Epithelial cell of prostate (primary cell): ENCODE data around the gene ATG9B.

Source experiments
- DNase-seq: peaks from one replicate; pipeline ENCODE4 v3.0.0-alpha.2; 2011; ENCODE audit warnings: low read depth, low spot score
- H3K27ac ChIP-seq: fragments of 450-650 bp; 2 replicates; pipeline ENCODE4 v1.5.1; 2017; ENCODE audit warnings: mild to moderate bottlenecking

Gene ATG9B

GRCh38 chr7:151024435-151025056, at the start of gene ATG9B:
Gene ATG9B, minus strand, starts transcription at chr7:151024494. Its CDS starts 71 bp downstream, at chr7:151024423.
- H3K27ac ChIP-seq = peak within 1 kb of the TSS; percentile 75

GRCh38 chr7:151073990-151074389, 49.7 kb upstream of the ATG9B start:
- no peak overlapping the region for H3K27ac ChIP-seq
- no peak for DNase-seq

More at GRCh38 chr7:151024435-151025056, at the start of gene ATG9B:
- DNase-seq = no peak

GRCh38 chr7:151071032-151071866, 47.0 kb upstream of the ATG9B start:
- H3K27ac ChIP-seq = no peak overlapping the region
- DNase-seq = no peak

GRCh38 chr7:151070574-151070960, 46.3 kb upstream of the ATG9B start:
- DNase-seq = no peak
- no peak overlapping the region for H3K27ac ChIP-seq

GRCh38 chr7:151069841-151070573, 45.7 kb upstream of the ATG9B start:
- no peak for DNase-seq
- no peak overlapping the region for H3K27ac ChIP-seq

- DNase-seq = no peak
- no peak overlapping the region for H3K27ac ChIP-seq
Measured at GRCh38 chr7:151068069-151068773, 43.9 kb upstream of the ATG9B start.

GRCh38 chr7:151066273-151066974, 42.1 kb upstream of the ATG9B start:
- H3K27ac ChIP-seq = no peak overlapping the region
- no peak for DNase-seq

GRCh38 chr7:151065516-151065915, 41.2 kb upstream of the ATG9B start:
- DNase-seq = no peak
- H3K27ac ChIP-seq = no peak overlapping the region

GRCh38 chr7:151064993-151065392, 40.7 kb upstream of the ATG9B start:
- H3K27ac ChIP-seq = no peak overlapping the region
- DNase-seq = no peak

- H3K27ac ChIP-seq = no peak overlapping the region
- DNase-seq = no peak
Measured at GRCh38 chr7:151064454-151064853, 40.2 kb upstream of the ATG9B start.

- peak overlapping the region; percentile 41 for H3K27ac ChIP-seq
- DNase-seq = no peak
Measured at GRCh38 chr7:151063212-151063561, 38.9 kb upstream of the ATG9B start.

GRCh38 chr7:151062399-151063211, 38.3 kb upstream of the ATG9B start:
- H3K27ac ChIP-seq = peak overlapping the region; percentile 41
- DNase-seq = no peak

GRCh38 chr7:151062111-151062398, 37.8 kb upstream of the ATG9B start:
- H3K27ac ChIP-seq = no peak overlapping the region
- no peak for DNase-seq

GRCh38 chr7:151061213-151062110, 37.2 kb upstream of the ATG9B start:
- DNase-seq = no peak
- no peak overlapping the region for H3K27ac ChIP-seq

GRCh38 chr7:151060416-151061212, 36.3 kb upstream of the ATG9B start:
- H3K27ac ChIP-seq = peak overlapping the region; percentile 94
- no peak for DNase-seq

GRCh38 chr7:151060113-151060415, 35.8 kb upstream of the ATG9B start:
- no peak for DNase-seq
- H3K27ac ChIP-seq = peak overlapping the region; percentile 94

- H3K27ac ChIP-seq = peak within 1 kb of the TSS; percentile 94
- DNase-seq = no peak
Measured at GRCh38 chr7:151059367-151060112, 35.2 kb upstream of the ATG9B start, which contains the start of gene SLC4A2. Gene SLC4A2, plus strand, starts transcription at chr7:151059589. Its CDS starts 2,399 bp downstream, at chr7:151061988.
